ENCODE data around the gene EAPP. TPM values are rescaled to one million over a fixed set of nuclear protein-coding genes. Genes with fewer than 3 reads are reported as not detected.

The EAPP gene, protein sequence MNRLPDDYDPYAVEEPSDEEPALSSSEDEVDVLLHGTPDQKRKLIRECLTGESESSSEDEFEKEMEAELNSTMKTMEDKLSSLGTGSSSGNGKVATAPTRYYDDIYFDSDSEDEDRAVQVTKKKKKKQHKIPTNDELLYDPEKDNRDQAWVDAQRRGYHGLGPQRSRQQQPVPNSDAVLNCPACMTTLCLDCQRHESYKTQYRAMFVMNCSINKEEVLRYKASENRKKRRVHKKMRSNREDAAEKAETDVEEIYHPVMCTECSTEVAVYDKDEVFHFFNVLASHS
- total RNA-seq (71.2 TPM), polyA plus RNA-seq (57.5 TPM)
- long read RNA-seq, donor 1, partial matches to known transcripts = 0 of 2 reads
- long read RNA-seq, donor 1, other reads (novel, unspliced or antisense) = 0 of 2 reads
- long read RNA-seq, donor 2 = 0 reads
- long read RNA-seq, donor 3, transcript EAPP-201 (6 exons, 1,321 nt) = major isoform, 33 of 43 reads
- long read RNA-seq, donor 3, partial matches to known transcripts = 6 of 43 reads
- long read RNA-seq, donor 3, other reads (novel, unspliced or antisense) = 0 of 43 reads
- long read RNA-seq, donor 4, transcript EAPP-201 (6 exons, 1,321 nt) = major isoform, 11 of 17 reads
- long read RNA-seq, donor 4, partial matches to known transcripts = 5 of 17 reads
- long read RNA-seq, donor 4, other reads (novel, unspliced or antisense) = 0 of 17 reads
- long read RNA-seq, donor 5, transcript EAPP-203 (2 exons, 562 nt) = minor isoform, 7 of 77 reads
- long read RNA-seq, donor 5, transcript EAPP-201 (6 exons, 1,321 nt) = major isoform, 42 of 77 reads
- long read RNA-seq, donor 5, partial matches to known transcripts = 25 of 77 reads
- long read RNA-seq, donor 5, other reads (novel, unspliced or antisense) = 0 of 77 reads
- long read RNA-seq, donor 6, transcript EAPP-201 (6 exons, 1,321 nt) = major isoform, 10 of 18 reads
- long read RNA-seq, donor 6, partial matches to known transcripts = 7 of 18 reads
- long read RNA-seq, donor 6, other reads (novel, unspliced or antisense) = 0 of 18 reads
- long read RNA-seq, donor 7, transcript EAPP-201 (6 exons, 1,321 nt) = major isoform, 31 of 37 reads
- long read RNA-seq, donor 7, partial matches to known transcripts = 6 of 37 reads
- long read RNA-seq, donor 7, other reads (novel, unspliced or antisense) = 0 of 37 reads
- long read RNA-seq, donor 8, transcript EAPP-201 (6 exons, 1,321 nt) = major isoform, 10 of 10 reads
- long read RNA-seq, donor 8, partial matches to known transcripts = 0 of 10 reads
- long read RNA-seq, donor 8, other reads (novel, unspliced or antisense) = 0 of 10 reads
- long read RNA-seq, donor 9, transcript EAPP-201 (6 exons, 1,321 nt) = major isoform, 20 of 21 reads
- long read RNA-seq, donor 9, partial matches to known transcripts = 0 of 21 reads
- long read RNA-seq, donor 9, other reads (novel, unspliced or antisense) = 0 of 21 reads
- long read RNA-seq, donor 10, transcript EAPP-201 (6 exons, 1,321 nt) = major isoform, 15 of 29 reads
- long read RNA-seq, donor 10, partial matches to known transcripts = 9 of 29 reads
- long read RNA-seq, donor 10, other reads (novel, unspliced or antisense) = 0 of 29 reads

DNA sequence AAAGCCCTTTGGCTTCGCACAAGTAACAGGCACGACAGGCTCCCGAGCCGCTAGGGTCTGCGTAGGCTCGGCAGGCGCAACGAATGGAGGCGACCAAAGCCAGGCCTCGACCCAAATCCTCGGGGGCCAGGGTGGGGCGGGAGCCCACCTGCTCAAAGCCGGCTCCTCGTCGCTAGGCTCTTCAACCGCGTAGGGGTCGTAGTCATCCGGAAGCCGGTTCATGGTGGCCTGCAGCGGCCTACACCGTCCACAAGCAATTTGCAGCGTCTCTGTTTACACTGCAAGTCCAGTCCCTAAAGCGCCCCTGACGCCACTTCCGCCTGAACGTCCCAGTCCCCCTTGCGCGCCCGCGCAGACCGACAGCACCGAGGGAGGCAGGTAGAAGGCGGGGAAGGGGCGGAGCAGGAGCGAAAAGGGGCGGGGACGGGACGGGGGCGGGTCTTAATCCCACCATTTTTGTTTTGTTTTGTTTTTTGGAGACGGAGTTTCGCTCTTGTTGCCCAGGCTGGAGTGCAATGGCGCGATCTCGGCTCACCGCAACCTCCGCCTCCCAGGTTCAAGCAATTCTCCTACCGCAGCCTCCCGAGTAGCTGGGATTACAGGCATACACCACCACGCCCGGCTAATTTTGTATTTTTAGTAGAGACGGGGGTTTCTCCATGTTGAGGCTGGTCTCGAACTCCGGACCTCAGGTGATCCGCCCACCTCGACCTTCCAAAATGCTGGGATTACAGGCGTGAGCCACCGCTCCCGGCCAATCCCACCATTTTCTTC lies at the start of gene EAPP:
EAPP (minus strand) TSS at position 295 of the 774 bp plus-strand sequence; CDS start at position 222, 73 bp downstream.
- Histone ChIP-seq H3K4me3 (ENCODE audit: low read length in 2 of 2) (peak within 1 kb of the TSS; percentile 88 to 98), H3K36me3 (ENCODE audit: control insufficient read depth in 2 of 2, insufficient read depth in 2 of 2, low read length in 1 of 2) (peaks cover 7 to 11% of the 10 kb centered on the region in 2 donors), H3K27ac (ENCODE audit: low read depth in 1 of 2, low read length in 1 of 2) (peak within 1 kb of the TSS; percentile 88 to 98), H3K27me3 (ENCODE audit: control insufficient read depth in 2 of 2, insufficient read depth in 1 of 2, low read length in 1 of 2) (no peaks in the 10 kb centered on the region), H3K9me3 (ENCODE audit: control insufficient read depth in 2 of 2, insufficient read depth in 1 of 2, low read length in 1 of 2) (no peaks in the 10 kb centered on the region), H3K4me1 (ENCODE audit: control insufficient read depth in 2 of 2, insufficient read depth in 2 of 2, low read length in 2 of 2) (peaks cover 4 to 18% of the 10 kb centered on the region in 2 donors)
- WGBS = 4% methylated on average over 59 of the region's 59 CpGs
- peak; percentile 85 to 97 (median 92) for DNase-seq (ENCODE audit: low read depth in 6 of 9, low spot score in 9 of 9)

- Histone ChIP-seq H3K27me3 (ENCODE audit: control insufficient read depth in 2 of 2, insufficient read depth in 1 of 2, low read length in 1 of 2) (no peaks in the 10 kb centered on the region), H3K9me3 (ENCODE audit: control insufficient read depth in 2 of 2, insufficient read depth in 1 of 2, low read length in 1 of 2) (no peaks in the 10 kb centered on the region), H3K4me3 (ENCODE audit: low read length in 2 of 2) (no peak overlapping the region), H3K4me1 (ENCODE audit: control insufficient read depth in 2 of 2, insufficient read depth in 2 of 2, low read length in 2 of 2) (no peaks in the 10 kb centered on the region), H3K36me3 (ENCODE audit: control insufficient read depth in 2 of 2, insufficient read depth in 2 of 2, low read length in 1 of 2) (peaks cover 42 to 47% of the 10 kb centered on the region in 2 donors), H3K27ac (ENCODE audit: low read depth in 1 of 2, low read length in 1 of 2) (no peak overlapping the region)
- 97% methylated on average over 6 of the region's 6 CpGs for WGBS
- no peak for DNase-seq (ENCODE audit: low read depth in 6 of 9, low spot score in 9 of 9)
These were observed 44.0 kb upstream of the EAPP start for GRCh38 chr14:34583525-34583924.

DNA sequence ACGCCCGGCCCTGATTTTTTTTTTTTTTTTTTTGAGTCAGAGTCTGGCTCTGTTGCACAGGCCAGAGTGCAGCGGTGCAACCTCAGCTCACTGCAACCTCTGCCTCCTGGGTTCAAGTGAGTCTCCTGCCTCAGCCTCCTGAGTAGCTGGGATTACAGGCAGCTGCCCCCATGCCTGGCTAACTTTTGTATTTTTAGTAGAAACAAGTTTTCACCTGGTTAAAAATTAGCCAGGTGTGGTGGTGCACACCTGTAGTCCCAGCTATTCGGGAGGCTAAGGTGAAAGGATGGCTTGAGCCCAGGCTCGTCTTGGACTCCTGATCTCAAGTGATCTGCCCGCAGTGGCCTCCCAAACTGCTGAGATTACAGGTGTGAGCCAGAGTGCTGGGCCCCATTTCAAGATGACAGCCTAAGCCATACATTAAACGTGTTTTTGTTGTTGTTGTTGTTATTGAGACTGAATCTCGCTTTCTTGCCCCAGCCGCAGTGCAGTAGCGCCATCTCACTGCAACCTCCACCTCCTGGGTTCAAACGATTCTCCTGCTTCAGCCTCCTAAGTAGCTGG lies 42.7 kb upstream of the EAPP start:
- no peaks in the 10 kb centered on the region for H3K9me3 ChIP-seq (ENCODE audit: control insufficient read depth in 2 of 2, insufficient read depth in 1 of 2, low read length in 1 of 2)
- H3K27ac ChIP-seq (ENCODE audit: low read depth in 1 of 2, low read length in 1 of 2) = no peak overlapping the region
- DNase-seq (ENCODE audit: low read depth in 6 of 9, low spot score in 9 of 9) = no peak
- H3K4me1 ChIP-seq (ENCODE audit: control insufficient read depth in 2 of 2, insufficient read depth in 2 of 2, low read length in 2 of 2) = no peaks in the 10 kb centered on the region
- H3K4me3 ChIP-seq (ENCODE audit: low read length in 2 of 2) = no peak overlapping the region
- 98% methylated on average over 10 of the region's 11 CpGs for WGBS
- H3K27me3 ChIP-seq (ENCODE audit: control insufficient read depth in 2 of 2, insufficient read depth in 1 of 2, low read length in 1 of 2) = no peaks in the 10 kb centered on the region
- peaks cover 42 to 50% of the 10 kb centered on the region in 2 donors for H3K36me3 ChIP-seq (ENCODE audit: control insufficient read depth in 2 of 2, insufficient read depth in 2 of 2, low read length in 1 of 2)

DNA sequence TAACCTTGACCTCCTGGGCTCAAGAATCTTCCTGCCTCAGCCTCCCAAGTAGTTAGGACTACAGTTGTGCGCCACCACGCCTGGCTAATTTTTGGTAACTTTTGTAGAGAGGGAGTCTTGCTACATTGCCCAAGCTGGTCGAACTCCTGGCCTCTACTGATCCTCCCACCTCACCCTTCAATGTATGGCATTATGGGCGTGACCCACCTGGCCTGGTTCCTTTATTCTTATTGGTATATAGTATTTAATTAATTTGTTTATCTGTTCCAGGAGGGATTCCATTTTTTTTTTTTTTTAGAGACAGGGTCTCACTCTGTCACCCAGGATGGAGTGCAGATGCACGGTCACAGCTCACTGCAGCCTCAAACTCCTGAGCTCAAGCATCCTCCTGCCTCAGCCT lies 40.9 kb upstream of the EAPP start:
- Histone ChIP-seq H3K27ac (ENCODE audit: low read depth in 1 of 2, low read length in 1 of 2) (no peak overlapping the region), H3K4me3 (ENCODE audit: low read length in 2 of 2) (no peak overlapping the region), H3K27me3 (ENCODE audit: control insufficient read depth in 2 of 2, insufficient read depth in 1 of 2, low read length in 1 of 2) (no peaks in the 10 kb centered on the region), H3K9me3 (ENCODE audit: control insufficient read depth in 2 of 2, insufficient read depth in 1 of 2, low read length in 1 of 2) (no peaks in the 10 kb centered on the region), H3K36me3 (ENCODE audit: control insufficient read depth in 2 of 2, insufficient read depth in 2 of 2, low read length in 1 of 2) (peaks cover 34 to 40% of the 10 kb centered on the region in 2 donors), H3K4me1 (ENCODE audit: control insufficient read depth in 2 of 2, insufficient read depth in 2 of 2, low read length in 2 of 2) (no peaks in the 10 kb centered on the region)
- WGBS = 97% methylated on average over 5 of the region's 5 CpGs
- DNase-seq (ENCODE audit: low read depth in 6 of 9, low spot score in 9 of 9) = no peak

GRCh38 chr14:34571771-34572170 lies 32.3 kb upstream of the EAPP start:
- Histone ChIP-seq H3K27me3 (ENCODE audit: control insufficient read depth in 2 of 2, insufficient read depth in 1 of 2, low read length in 1 of 2) (no peaks in the 10 kb centered on the region), H3K9me3 (ENCODE audit: control insufficient read depth in 2 of 2, insufficient read depth in 1 of 2, low read length in 1 of 2) (no peaks in the 10 kb centered on the region), H3K36me3 (ENCODE audit: control insufficient read depth in 2 of 2, insufficient read depth in 2 of 2, low read length in 1 of 2) (peaks cover 33 to 38% of the 10 kb centered on the region in 2 donors), H3K4me1 (ENCODE audit: control insufficient read depth in 2 of 2, insufficient read depth in 2 of 2, low read length in 2 of 2) (no peaks in the 10 kb centered on the region), H3K27ac (ENCODE audit: low read depth in 1 of 2, low read length in 1 of 2) (no peak overlapping the region), H3K4me3 (ENCODE audit: low read length in 2 of 2) (no peak overlapping the region)
- 98% methylated on average over 3 of the region's 3 CpGs for WGBS
- no peak for DNase-seq (ENCODE audit: low read depth in 6 of 9, low spot score in 9 of 9)

GRCh38 chr14:34569750-34570149 lies 30.2 kb upstream of the EAPP start:
- Histone ChIP-seq H3K27ac (ENCODE audit: low read depth in 1 of 2, low read length in 1 of 2) (no peak overlapping the region), H3K4me1 (ENCODE audit: control insufficient read depth in 2 of 2, insufficient read depth in 2 of 2, low read length in 2 of 2) (no peaks in the 10 kb centered on the region), H3K27me3 (ENCODE audit: control insufficient read depth in 2 of 2, insufficient read depth in 1 of 2, low read length in 1 of 2) (no peaks in the 10 kb centered on the region), H3K9me3 (ENCODE audit: control insufficient read depth in 2 of 2, insufficient read depth in 1 of 2, low read length in 1 of 2) (no peaks in the 10 kb centered on the region), H3K4me3 (ENCODE audit: low read length in 2 of 2) (no peak overlapping the region), H3K36me3 (ENCODE audit: control insufficient read depth in 2 of 2, insufficient read depth in 2 of 2, low read length in 1 of 2) (peaks cover 34 to 43% of the 10 kb centered on the region in 2 donors)
- 98% methylated on average over 4 of the region's 4 CpGs for WGBS
- no peak for DNase-seq (ENCODE audit: low read depth in 6 of 9, low spot score in 9 of 9)

GRCh38 chr14:34568803-34569202 lies 29.3 kb upstream of the EAPP start:
- Histone ChIP-seq H3K4me1 (ENCODE audit: control insufficient read depth in 2 of 2, insufficient read depth in 2 of 2, low read length in 2 of 2) (no peaks in the 10 kb centered on the region), H3K4me3 (ENCODE audit: low read length in 2 of 2) (no peak overlapping the region), H3K27ac (ENCODE audit: low read depth in 1 of 2, low read length in 1 of 2) (no peak overlapping the region), H3K27me3 (ENCODE audit: control insufficient read depth in 2 of 2, insufficient read depth in 1 of 2, low read length in 1 of 2) (no peaks in the 10 kb centered on the region), H3K9me3 (ENCODE audit: control insufficient read depth in 2 of 2, insufficient read depth in 1 of 2, low read length in 1 of 2) (no peaks in the 10 kb centered on the region), H3K36me3 (ENCODE audit: control insufficient read depth in 2 of 2, insufficient read depth in 2 of 2, low read length in 1 of 2) (peaks cover 35 to 47% of the 10 kb centered on the region in 2 donors)
- no peak for DNase-seq (ENCODE audit: low read depth in 6 of 9, low spot score in 9 of 9)
- WGBS = over 99% methylated on average over 13 of the region's 13 CpGs
